H1 (cell line): ENCODE measurements around the gene SNTG2.

Experiments
- CHD2 ChIP-seq: IDR thresholded peaks from 2 replicates; pipeline ENCODE4 v1.6.1; 2012; ENCODE audit warnings: low read length, improper control_type of control experiment
- CTCF ChIP-seq, 3 experiments: IDR thresholded peaks; 1 replicate in 2 of 3; 2 replicates in 1 of 3; pipeline versions ENCODE4 v1.5.1 to v1.6.1; 2011; ENCODE audit warnings: low read length in 3 of 3, mild to moderate bottlenecking in 3 of 3, inconsistent platforms in 2 of 3, low read depth in 1 of 3, moderate library complexity in 1 of 3; ENCODE audit not compliant: insufficient read depth in 1 of 3; ENCODE audit errors: control extremely low read depth in 1 of 3
- EZH2 ChIP-seq: fragments of 200-600 bp; sonication (generic); IDR thresholded peaks from 2 replicates; pipeline ENCODE4 v1.7.1; 2012; ENCODE audit warnings: low read depth, mild to moderate bottlenecking, moderate library complexity, low read length, inconsistent platforms; ENCODE audit not compliant: severe bottlenecking
- HDAC2 ChIP-seq, 2 experiments: fragments of 300-600 bp in 1 of 2; sonication (generic) in 1 of 2; IDR thresholded peaks; 2 replicates each; pipeline ENCODE4 v1.6.1; 2011 to 2012; ENCODE audit warnings: low read depth in 2 of 2, low read length in 2 of 2, mild to moderate bottlenecking in 2 of 2, moderate library complexity in 2 of 2, borderline replicate concordance in 1 of 2, inconsistent platforms in 1 of 2
- POLR2AphosphoS5 ChIP-seq: IDR thresholded peaks from 2 replicates; pipeline ENCODE4 v1.6.1; 2011; ENCODE audit warnings: low read depth, low read length
- TCF12 ChIP-seq: IDR thresholded peaks from 2 replicates; pipeline ENCODE4 v1.6.1; 2011; ENCODE audit warnings: low read depth, mild to moderate bottlenecking, low read length

- TF ChIP-seq CHD2 (no peak), CTCF (IDR thresholded peaks at IDR 0.05; ENCODE audit: control extremely low read depth in 1 of 3, insufficient read depth in 1 of 3, low read depth in 1 of 3, low read length in 3 of 3) (no peak), POLR2AphosphoS5 (no peak), TCF12 (no peak), HDAC2 (IDR thresholded peaks at IDR 0.05; ENCODE audit: borderline replicate concordance in 1 of 2, low read depth in 2 of 2, low read length in 2 of 2) (no peak), EZH2 (no peak)
Measured at GRCh38 chr2:1209761-1210160, 259.1 kb downstream of the SNTG2 start.
